ENCODE data around the gene PTPRK. TPM values are rescaled to one million over a fixed set of nuclear protein-coding genes. Genes with fewer than 3 reads are reported as not detected.
A peak's percentile ranks its signal among the peaks of the same experiment; 100 is the strongest.
"Not testable (repeated sequence)": the region's sequence is repeated elsewhere in the genome, so short reads cannot be mapped to it uniquely, and the experiment has no call there.

The PTPRK gene
- total and polyA plus RNA-seq, 2 of the 13 experiments (the other 11 are each of a cell fraction or from before 2014, with no cell fraction given) = 43.6 to 98.3 TPM

DNA sequence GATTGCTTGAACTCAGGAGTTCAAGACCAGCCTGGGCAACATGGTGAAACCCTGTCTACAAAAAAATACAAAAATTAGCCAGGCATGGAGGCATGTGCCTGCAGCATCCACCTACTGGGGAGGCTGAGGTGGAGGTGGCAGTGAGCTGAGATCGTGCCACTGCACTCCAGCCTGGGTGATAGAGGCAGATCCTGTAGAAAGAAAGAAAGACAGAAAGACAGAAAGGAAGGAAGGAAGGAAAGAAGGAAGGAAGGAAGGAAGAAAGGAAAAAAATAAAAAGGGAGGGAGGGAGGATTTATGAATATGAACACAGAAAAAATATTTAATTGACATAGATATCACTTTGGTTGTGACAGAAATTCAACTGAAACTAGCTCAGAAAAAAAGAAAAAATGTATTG, 33.8 kb downstream of the PTPRK start:
- Histone ChIP-seq H3K36me3 (replicated peaks in 1 of 2; ENCODE audit: control insufficient read depth in 1 of 2, insufficient read depth in 2 of 2, low read length in 2 of 2) (peaks cover 0 to 24% of the 10 kb centered on the region in 2 experiments), H3K4me1 (ENCODE audit: insufficient read depth, low read length) (peaks cover 42% of the 10 kb centered on the region), H3K79me2 (ENCODE audit: insufficient read depth, low read length) (peaks cover 93% of the 10 kb centered on the region)
- 98% methylated on average over 1 of the region's 1 CpG for WGBS (ENCODE audit: low lambda C conversion rate)
- H3K27me3 ChIP-seq (ENCODE audit: control insufficient read depth in 1 of 2, insufficient read depth in 2 of 2, low read length in 2 of 2); H4K20me1 ChIP-seq (ENCODE audit: insufficient read depth, low read length); H3K9ac ChIP-seq (ENCODE audit: insufficient read depth, low read depth, low read length); BruUV-seq (replicated peaks); CTCF ChIA-PET (ENCODE audit: low intra/inter-chr PET ratio, low total read pairs); H3K4me3 ChIP-seq (replicated peaks in 1 of 3; ENCODE audit: insufficient read depth in 1 of 3, low read depth in 2 of 3, low read length in 3 of 3); H3K27ac ChIP-seq (ENCODE audit: extremely low read length, insufficient read depth, low read length); H3K9me3 ChIP-seq (ENCODE audit: low read length); in situ Hi-C loops (cut with HindIII; ENCODE audit: extremely low pct_ligation_motif_present, low pct_unique_long_range_greater_than_20kb); DNase-seq (ENCODE audit: low spot score); H2AFZ ChIP-seq (ENCODE audit: low read length); FAIRE-seq; intact Hi-C loops (cut with micrococcal nuclease; ENCODE audit: unreplicated experiment); H3K4me2 ChIP-seq (ENCODE audit: low read depth, low read length): not testable (repeated sequence)
- TF ChIP-seq, protein P1, sequence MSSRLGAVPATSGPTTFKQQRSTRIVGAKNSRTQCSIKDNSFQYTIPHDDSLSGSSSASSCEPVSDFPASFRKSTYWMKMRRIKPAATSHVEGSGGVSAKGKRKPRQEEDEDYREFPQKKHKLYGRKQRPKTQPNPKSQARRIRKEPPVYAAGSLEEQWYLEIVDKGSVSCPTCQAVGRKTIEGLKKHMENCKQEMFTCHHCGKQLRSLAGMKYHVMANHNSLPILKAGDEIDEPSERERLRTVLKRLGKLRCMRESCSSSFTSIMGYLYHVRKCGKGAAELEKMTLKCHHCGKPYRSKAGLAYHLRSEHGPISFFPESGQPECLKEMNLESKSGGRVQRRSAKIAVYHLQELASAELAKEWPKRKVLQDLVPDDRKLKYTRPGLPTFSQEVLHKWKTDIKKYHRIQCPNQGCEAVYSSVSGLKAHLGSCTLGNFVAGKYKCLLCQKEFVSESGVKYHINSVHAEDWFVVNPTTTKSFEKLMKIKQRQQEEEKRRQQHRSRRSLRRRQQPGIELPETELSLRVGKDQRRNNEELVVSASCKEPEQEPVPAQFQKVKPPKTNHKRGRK (CRISPR knock-in tag; IDR thresholded peaks at IDR 0.05) = peak; percentile 72; the same call in 1 of the 2 replicates
- TF ChIP-seq BATF2 (CRISPR knock-in tag; IDR thresholded peaks at IDR 0.05) (0 out of 2 replicates have a peak, but pooled peaks have one; percentile 42), JUNB (CRISPR knock-in tag; IDR thresholded peaks at IDR 0.05; ENCODE audit: borderline replicate concordance) (peak; percentile 17; the same call in 1 of the 2 replicates)
- POLR2A ChIA-PET = interaction anchor here (1.0 kb wide), 2 partner anchors 19 to 30 kb away, joined by 3 to 5 read pairs; no protein-coding TSS in a partner anchor
- ATAC-seq = 0 out of 3 replicates have a peak, but pooled peaks have one; percentile 19

DNA sequence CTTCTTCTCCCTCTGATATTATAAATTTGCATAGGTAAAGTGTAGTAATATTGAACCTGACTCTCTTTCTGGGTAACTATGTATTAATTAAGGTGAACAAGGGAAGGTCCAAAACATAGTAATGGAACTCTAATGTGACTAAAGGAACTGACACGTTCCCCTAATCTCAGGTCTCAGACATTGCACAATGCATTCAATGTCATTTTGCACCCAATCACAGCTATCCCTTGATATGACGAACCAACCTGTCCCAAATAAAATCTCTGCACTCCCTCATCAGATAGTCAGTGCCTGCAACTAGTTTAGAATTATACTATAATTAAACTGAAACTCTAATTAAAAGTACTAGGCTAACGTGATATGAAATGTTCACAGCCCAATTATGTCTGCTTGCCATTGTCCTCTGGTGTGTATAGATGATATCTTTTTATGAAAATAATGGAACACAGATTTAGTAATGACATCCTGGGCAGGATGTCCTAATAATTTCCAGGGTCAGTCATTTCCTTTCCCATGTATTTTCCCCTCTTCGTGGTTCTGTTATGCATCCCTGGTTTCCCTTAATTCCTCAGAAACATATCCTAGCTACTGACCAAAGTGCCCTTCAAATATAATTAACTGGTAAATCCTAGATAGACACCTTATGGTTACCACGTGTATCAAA, 36.8 kb downstream of the PTPRK start:
- H3K9ac ChIP-seq (ENCODE audit: insufficient read depth, low read depth, low read length) = no peak overlapping the region
- WGBS (ENCODE audit: low lambda C conversion rate) = 95% methylated on average over 5 of the region's 5 CpGs
- no peak for TF ChIP-seq ZNF350 (CRISPR knock-in tag; IDR thresholded peaks at IDR 0.05; ENCODE audit: borderline replicate concordance, low read depth)
- FAIRE-seq (no peak), ATAC-seq (no peak), DNase-seq (ENCODE audit: low spot score) (no peak)
- no peak overlapping the region for H2AFZ ChIP-seq (ENCODE audit: low read length)
- POLR2A ChIA-PET = no interaction called here
- no peaks in the 10 kb centered on the region for H4K20me1 ChIP-seq (ENCODE audit: insufficient read depth, low read length)
- no peaks in the 10 kb centered on the region for H3K9me3 ChIP-seq (ENCODE audit: low read length)
- in situ Hi-C loops (cut with HindIII; ENCODE audit: extremely low pct_ligation_motif_present, low pct_unique_long_range_greater_than_20kb) (no loop called here), intact Hi-C loops (cut with micrococcal nuclease; ENCODE audit: unreplicated experiment) (no loop called here)
- H3K4me3 ChIP-seq (replicated peaks in 1 of 3; ENCODE audit: insufficient read depth in 1 of 3, low read depth in 2 of 3, low read length in 3 of 3) = no peak overlapping the region
- H3K4me2 ChIP-seq (ENCODE audit: low read depth, low read length) = no peak overlapping the region
- peaks cover 0 to 5% of the 10 kb centered on the region in 2 experiments; a peak in 1 of 5 replicates for H3K36me3 ChIP-seq (replicated peaks in 1 of 2; ENCODE audit: control insufficient read depth in 1 of 2, insufficient read depth in 2 of 2, low read length in 2 of 2)
- no peak overlapping the region for H3K27ac ChIP-seq (ENCODE audit: extremely low read length, insufficient read depth, low read length)
- peaks cover 51% of the 10 kb centered on the region for H3K4me1 ChIP-seq (ENCODE audit: insufficient read depth, low read length)
- CTCF ChIA-PET (ENCODE audit: low intra/inter-chr PET ratio, low total read pairs) = interaction anchor here (1.5 kb wide), 1 partner anchor 33 kb away, joined by 3 read pairs; no protein-coding TSS in a partner anchor
- H3K27me3 ChIP-seq (ENCODE audit: control insufficient read depth in 1 of 2, insufficient read depth in 2 of 2, low read length in 2 of 2) = no peaks in the 10 kb centered on the region
- BruUV-seq (replicated peaks) = no TSS peak
- peaks cover 91% of the 10 kb centered on the region for H3K79me2 ChIP-seq (ENCODE audit: insufficient read depth, low read length)

All from HepG2 (cell line).